Esophagus (tissue), 2 donors: ENCODE measurements around the gene FGD4. TPM values are rescaled to one million over a fixed set of nuclear protein-coding genes. Genes with fewer than 3 reads are reported as not detected.
A peak's percentile ranks its signal among the peaks of the same experiment; 100 is the strongest.
"Not testable (repeated sequence)": the region's sequence is repeated elsewhere in the genome, so short reads cannot be mapped to it uniquely, and the experiment has no call there.

ENCODE experiments used
- H3K27ac ChIP-seq, 2 donors: one replicate each; pipeline ENCODE4 v1.5.1; 2013; ENCODE audit warnings: low read depth in 2 of 2, mild to moderate bottlenecking in 2 of 2, inconsistent platforms in 1 of 2, low read length in 1 of 2, moderate library complexity in 1 of 2
- H3K27me3 ChIP-seq, 2 donors: one replicate each; pipeline ENCODE4 v1.6.1; 2013; ENCODE audit warnings: low read length in 2 of 2, control low read depth in 1 of 2, mild to moderate bottlenecking in 1 of 2; ENCODE audit not compliant: insufficient read depth in 2 of 2, control insufficient read depth in 1 of 2
- H3K36me3 ChIP-seq, 2 donors: one replicate each; pipeline ENCODE4 v1.6.1; 2013; ENCODE audit warnings: low read length in 1 of 2; ENCODE audit not compliant: control insufficient read depth in 2 of 2, insufficient read depth in 2 of 2
- H3K4me1 ChIP-seq, 2 donors: one replicate each; pipeline ENCODE4 v1.6.1; 2013; ENCODE audit warnings: low read length in 1 of 2; ENCODE audit not compliant: control insufficient read depth in 2 of 2, insufficient read depth in 2 of 2
- H3K4me3 ChIP-seq, 2 donors: one replicate each; pipeline ENCODE4 v1.5.1; 2013; ENCODE audit warnings: low read length in 2 of 2, mild to moderate bottlenecking in 2 of 2, low read depth in 1 of 2, moderate library complexity in 1 of 2
- H3K9me3 ChIP-seq, 2 donors: one replicate each; pipeline ENCODE4 v1.6.1; 2013; ENCODE audit warnings: mild to moderate bottlenecking in 2 of 2, low read depth in 1 of 2, low read length in 1 of 2, moderate library complexity in 1 of 2; ENCODE audit not compliant: control insufficient read depth in 2 of 2, insufficient read depth in 1 of 2
- WGBS, 2 donors: extraction: QIAGEN DNeasy Blood & Tissue Kit; methylation state at CpG; one replicate each; pipeline ENCODE4 v1.1.7; 2013; 5-methylcytosine and 5-hydroxymethylcytosine counted together
- polyA plus RNA-seq, 2 donors: library from polyadenylated mRNA; stranded (reverse); fragments of 200-250 nt; gene quantifications; one replicate each; pipeline ENCODE4 v1.2.3, GENCODE V29; 2013
- donor health status: healthy with polysubstance abuse.
- donor health status: Bipolar disorder and iron deficiency.

The FGD4 gene
- polyA plus RNA-seq, 2 donors: 3.7 to 4.6 TPM

GRCh38 chr12:32558903-32559302 is 159.5 kb downstream of the FGD4 start:
- Histone ChIP-seq H3K27me3 (no peaks in the 10 kb centered on the region), H3K4me3 (no peak overlapping the region), H3K27ac (no peak overlapping the region), H3K36me3 (peaks cover 0 to under 1% of the 10 kb centered on the region in 2 donors), H3K9me3 (no peaks in the 10 kb centered on the region), H3K4me1 (no peaks in the 10 kb centered on the region)
- WGBS, 2 donors: 26 to 43% methylated on average over 1 of the region's 1 CpG

GRCh38 chr12:32559434-32559833 is 160.1 kb downstream of the FGD4 start:
- H3K27me3 ChIP-seq: no peaks in the 10 kb centered on the region
- H3K36me3 ChIP-seq: peaks cover 0 to 2% of the 10 kb centered on the region in 2 donors
- H3K4me1 ChIP-seq: no peaks in the 10 kb centered on the region
- H3K4me3 ChIP-seq: no peak overlapping the region
- H3K27ac ChIP-seq: no peak overlapping the region
- no peaks in the 10 kb centered on the region for H3K9me3 ChIP-seq
- 31 to 33% methylated on average over 3 of the region's 3 CpGs for WGBS, 2 donors

- peak overlapping the region in 1 of 2 donors; percentile 54 for H3K27ac ChIP-seq
These were observed 161.2 kb downstream of the FGD4 start for GRCh38 chr12:32560520-32560919.

GRCh38 chr12:32561931-32562341 is 162.6 kb downstream of the FGD4 start:
- Histone ChIP-seq H3K27ac (peak overlapping the region; percentile 14 to 65), H3K27me3 (no peaks in the 10 kb centered on the region), H3K36me3 (peaks cover 0 to 4% of the 10 kb centered on the region in 2 donors), H3K9me3 (no peaks in the 10 kb centered on the region), H3K4me1 (no peaks in the 10 kb centered on the region), H3K4me3 (no peak overlapping the region)
- 68 to 69% methylated on average over 11 of the region's 11 CpGs for WGBS, 2 donors

More at GRCh38 chr12:32560520-32560919, 161.2 kb downstream of the FGD4 start:
- H3K36me3 ChIP-seq: peaks cover 0 to 2% of the 10 kb centered on the region in 2 donors
- WGBS, 2 donors: 90 to 96% methylated on average over 4 of the region's 4 CpGs
- no peak overlapping the region for H3K4me3 ChIP-seq
- no peaks in the 10 kb centered on the region for H3K9me3 ChIP-seq
- no peaks in the 10 kb centered on the region for H3K4me1 ChIP-seq
- H3K27me3 ChIP-seq: no peaks in the 10 kb centered on the region

GRCh38 chr12:32562413-32562812 is 163.1 kb downstream of the FGD4 start:
- H3K4me3 ChIP-seq: not testable (repeated sequence)
- WGBS, 2 donors: 49 to 65% methylated on average over 3 to 4 of the region's 6 CpGs

GRCh38 chr12:32566663-32567295 is 167.4 kb downstream of the FGD4 start:
- Histone ChIP-seq H3K27me3 (no peaks in the 10 kb centered on the region), H3K36me3 (peaks cover 0 to 6% of the 10 kb centered on the region in 2 donors), H3K9me3 (no peaks in the 10 kb centered on the region), H3K4me1 (peaks cover 0 to 2% of the 10 kb centered on the region in 2 donors), H3K27ac (no peak overlapping the region), H3K4me3 (no peak overlapping the region)
- WGBS, 2 donors: 56 to 68% methylated on average over 2 of the region's 2 CpGs

More at GRCh38 chr12:32562413-32562812, 163.1 kb downstream of the FGD4 start:
- H3K36me3 ChIP-seq, H3K9me3 ChIP-seq, H3K27me3 ChIP-seq, H3K4me1 ChIP-seq: not testable (repeated sequence)
- peak overlapping the region in 1 of 2 donors; percentile 14 for H3K27ac ChIP-seq

- Histone ChIP-seq H3K27ac (no peak overlapping the region), H3K4me1 (peaks cover 0 to 2% of the 10 kb centered on the region in 2 donors), H3K9me3 (no peaks in the 10 kb centered on the region), H3K4me3 (no peak overlapping the region), H3K27me3 (no peaks in the 10 kb centered on the region), H3K36me3 (peaks cover 0 to 6% of the 10 kb centered on the region in 2 donors)
- WGBS, 2 donors: 68 to 73% methylated on average over 6 of the region's 6 CpGs
These were observed 167.9 kb downstream of the FGD4 start for GRCh38 chr12:32567296-32567674.

GRCh38 chr12:32568228-32568627 is 168.9 kb downstream of the FGD4 start:
- Histone ChIP-seq H3K4me3 (no peak overlapping the region), H3K4me1 (peaks cover 0 to 2% of the 10 kb centered on the region in 2 donors), H3K36me3 (peaks cover 0 to 6% of the 10 kb centered on the region in 2 donors), H3K9me3 (no peaks in the 10 kb centered on the region), H3K27ac (no peak overlapping the region), H3K27me3 (no peaks in the 10 kb centered on the region)
- WGBS, 2 donors: 18 to 34% methylated on average over 1 of the region's 1 CpG

GRCh38 chr12:32569259-32569658 is 169.9 kb downstream of the FGD4 start:
- Histone ChIP-seq H3K4me3 (no peak overlapping the region), H3K4me1 (peaks cover 0 to 2% of the 10 kb centered on the region in 2 donors), H3K27ac (no peak overlapping the region), H3K27me3 (no peaks in the 10 kb centered on the region), H3K9me3 (no peaks in the 10 kb centered on the region), H3K36me3 (peaks cover 0 to 4% of the 10 kb centered on the region in 2 donors)
- 49 to 60% methylated on average over 2 of the region's 2 CpGs for WGBS, 2 donors

GRCh38 chr12:32574585-32574984 is 175.2 kb downstream of the FGD4 start:
- H3K27ac ChIP-seq: no peak overlapping the region
- 63 to 65% methylated on average over 1 of the region's 1 CpG for WGBS, 2 donors
- H3K36me3 ChIP-seq: peaks cover 0 to 4% of the 10 kb centered on the region in 2 donors

More at GRCh38 chr12:32574585-32574984, 175.2 kb downstream of the FGD4 start:
- Histone ChIP-seq H3K4me3 (no peak overlapping the region), H3K27me3 (no peaks in the 10 kb centered on the region), H3K9me3 (no peaks in the 10 kb centered on the region), H3K4me1 (no peaks in the 10 kb centered on the region)
